GM21576 (cell line): ENCODE results near the gene PIK3C3.
A peak's percentile ranks its signal among the peaks of the same experiment; 100 is the strongest.
"Not testable (repeated sequence)": the region's sequence is repeated elsewhere in the genome, so short reads cannot be mapped to it uniquely, and the experiment has no call there.

Experiments
- ATAC-seq: cut with Tn5 transposase; IDR thresholded peaks from one replicate; pipeline ENCODE4 v1.9.1; 2021; ENCODE audit warnings: mild to moderate bottlenecking, moderate library complexity; ENCODE audit not compliant: unreplicated experiment

The PIK3C3 gene

DNA sequence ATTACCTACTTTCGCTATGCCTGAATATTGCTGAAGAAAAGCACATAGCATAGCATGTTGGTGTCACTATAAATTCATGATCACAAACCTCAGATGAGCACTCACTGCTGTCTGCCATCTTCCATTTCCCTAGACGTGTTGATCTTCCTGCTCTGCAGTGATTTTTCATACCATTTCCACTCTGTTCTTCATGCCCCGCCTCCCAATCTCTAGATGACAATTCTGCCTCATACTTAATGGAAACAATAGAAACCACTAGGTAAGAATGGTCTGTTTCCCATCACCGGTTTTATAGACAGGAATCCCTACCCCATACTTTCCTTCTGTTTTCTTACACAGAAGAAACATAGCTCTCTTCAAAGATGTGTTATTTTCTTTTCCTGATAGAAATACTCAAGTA, 63.8 kb downstream of the PIK3C3 start:
- no peak for ATAC-seq

DNA sequence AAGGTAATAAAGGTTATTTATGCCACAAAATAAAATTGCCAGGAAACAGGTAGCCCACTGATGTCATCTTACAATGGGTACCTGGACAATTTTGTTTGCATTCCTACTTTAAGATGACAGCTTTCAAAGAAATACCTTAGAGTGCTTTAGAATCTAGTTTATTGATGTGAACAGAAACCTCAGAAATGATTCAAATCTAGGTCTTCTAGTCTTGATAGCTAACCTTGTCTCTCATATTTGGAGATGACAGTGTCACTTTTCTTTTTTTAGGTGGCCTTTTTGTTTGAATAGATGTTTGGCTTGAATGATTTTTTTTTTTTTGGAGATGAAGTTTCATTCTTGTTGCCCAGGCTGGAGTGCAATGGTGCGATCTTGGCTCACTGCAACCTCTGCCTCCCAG, 69.1 kb downstream of the PIK3C3 start:
- ATAC-seq = no peak

DNA sequence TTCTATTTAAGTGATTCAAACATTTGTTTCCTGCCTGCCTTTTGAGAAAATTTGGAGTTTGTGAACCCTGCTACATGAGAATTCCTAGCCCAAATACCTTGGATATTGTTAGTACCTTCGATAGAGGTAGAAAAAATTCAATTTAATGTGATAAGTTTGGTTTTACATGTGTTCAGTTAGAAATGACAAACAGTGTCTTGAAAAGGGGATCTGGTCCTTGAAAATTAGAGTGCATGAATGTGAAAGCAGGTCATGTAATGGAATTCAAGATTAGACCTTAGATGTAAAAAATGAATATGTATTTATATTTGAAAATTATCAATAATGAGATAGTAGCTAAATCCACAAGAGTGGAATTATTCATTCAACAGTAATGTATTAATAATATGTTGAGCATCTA, 70.5 kb downstream of the PIK3C3 start:
- peak; percentile 26 for ATAC-seq

GRCh38 chr18:42025974-42026625, 71.1 kb downstream of the PIK3C3 start:
- peak; percentile 95 for ATAC-seq

- no peak for ATAC-seq
These were observed 73.3 kb downstream of the PIK3C3 start for GRCh38 chr18:42028247-42028832.

DNA sequence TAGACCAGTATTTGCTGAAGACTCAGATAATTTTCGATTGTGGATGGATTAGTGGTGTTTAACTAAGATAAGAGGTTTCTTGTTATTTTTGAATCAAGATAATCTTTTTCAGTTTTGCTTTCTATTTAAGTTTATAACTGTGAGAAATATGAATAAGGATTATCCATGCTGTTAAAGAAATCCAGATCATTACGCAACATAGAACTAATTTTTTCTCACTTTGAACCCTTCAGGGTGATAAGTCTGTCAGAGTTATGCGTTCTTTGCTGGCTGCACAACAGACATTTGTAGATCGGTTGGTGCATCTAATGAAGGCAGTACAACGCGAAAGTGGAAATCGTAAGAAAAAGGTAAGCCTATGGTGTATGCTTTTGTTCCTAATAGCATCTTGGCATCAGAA, 74.1 kb downstream of the PIK3C3 start:
- no peak for ATAC-seq

DNA sequence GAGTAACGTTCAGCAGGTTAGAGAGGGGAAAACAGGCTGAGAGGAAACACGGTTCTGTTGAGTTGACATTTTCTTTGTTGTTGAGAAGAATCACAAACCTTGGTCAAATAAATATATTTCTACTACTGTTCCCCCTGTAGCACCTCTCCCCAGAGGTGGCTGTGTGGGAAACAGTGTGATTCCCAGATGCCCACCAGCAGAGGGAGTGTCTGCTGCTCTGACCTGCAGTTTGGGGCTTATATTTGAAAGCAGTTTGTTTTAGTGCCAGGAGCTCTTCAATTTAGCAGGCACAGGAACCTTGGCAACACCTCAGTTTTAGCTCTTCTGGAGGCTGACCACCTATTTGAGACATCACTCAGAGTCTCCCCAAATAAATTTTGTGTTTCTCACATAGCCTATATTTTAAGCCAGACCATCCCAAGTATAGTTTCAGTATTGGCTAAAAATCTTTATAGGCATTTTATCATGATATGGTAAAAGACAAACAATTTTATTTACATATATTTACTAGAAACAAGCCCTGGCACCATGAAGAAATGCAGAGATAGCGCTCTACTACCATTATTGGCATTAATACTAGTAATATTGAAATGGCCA, 75.7 kb downstream of the PIK3C3 start:
- ATAC-seq = no peak

DNA sequence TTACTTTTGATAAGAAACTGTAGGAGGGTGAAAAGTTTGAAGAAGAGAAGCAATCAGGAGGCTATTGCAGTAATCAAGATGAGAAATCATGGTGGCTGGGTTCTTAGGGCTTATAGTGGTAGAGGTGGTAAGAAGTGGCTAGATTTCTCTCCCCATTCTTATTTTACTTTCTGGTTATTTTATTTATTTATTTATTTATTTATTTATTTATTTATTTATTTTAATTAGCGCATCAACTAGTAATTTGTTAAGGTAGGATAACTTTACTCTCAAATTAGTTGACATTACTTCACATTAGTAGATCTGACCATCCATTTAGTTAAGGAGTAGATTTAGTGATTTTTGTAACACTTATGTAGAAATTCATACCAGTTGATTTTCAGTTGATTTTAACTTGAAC, 77.4 kb downstream of the PIK3C3 start:
- no peak for ATAC-seq

- ATAC-seq = no peak
These were observed 78.2 kb downstream of the PIK3C3 start for GRCh38 chr18:42033137-42033810.

GRCh38 chr18:42038936-42039335, 83.9 kb downstream of the PIK3C3 start:
- ATAC-seq = no peak

- no peak for ATAC-seq
These were observed 84.4 kb downstream of the PIK3C3 start for GRCh38 chr18:42039396-42039795.

DNA sequence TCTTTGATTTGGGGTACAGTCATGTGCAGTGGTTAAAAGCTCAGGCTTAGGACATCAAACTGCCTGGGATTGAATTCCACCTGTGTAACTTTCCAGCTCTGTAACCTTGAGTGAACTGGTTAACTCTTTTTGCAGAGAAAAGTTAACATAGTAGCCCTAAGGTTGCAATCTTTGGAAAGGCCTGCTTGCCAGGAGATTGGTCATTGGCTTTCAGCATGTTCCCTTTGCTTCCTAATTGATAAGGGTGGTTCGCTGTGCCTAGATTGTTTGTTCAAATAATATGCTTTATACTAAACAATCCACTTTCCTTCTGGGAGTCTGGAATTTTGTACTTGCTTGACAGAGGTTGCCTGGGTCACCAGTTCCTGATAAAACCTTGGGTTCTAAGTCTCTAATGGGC, 86.8 kb downstream of the PIK3C3 start:
- no peak for ATAC-seq

DNA sequence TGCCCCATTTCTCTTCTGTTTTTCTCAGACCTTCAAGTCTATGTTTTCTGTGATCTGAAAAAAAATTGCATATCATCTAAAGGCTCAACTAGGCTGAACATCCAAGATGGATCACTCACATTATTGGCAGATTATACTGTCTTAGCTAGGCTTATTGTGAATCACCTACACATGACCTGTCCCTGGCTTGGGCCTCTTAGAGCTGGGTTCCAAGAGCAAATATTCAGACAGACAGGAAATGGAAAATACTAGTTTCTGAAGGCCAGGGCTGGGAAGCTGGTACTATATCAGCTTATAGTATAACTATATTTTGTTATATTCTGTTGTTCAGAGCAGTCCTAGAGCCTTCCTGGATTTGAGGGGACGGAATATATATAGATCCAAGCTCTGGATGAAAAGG, 90.3 kb downstream of the PIK3C3 start:
- ATAC-seq = no peak

DNA sequence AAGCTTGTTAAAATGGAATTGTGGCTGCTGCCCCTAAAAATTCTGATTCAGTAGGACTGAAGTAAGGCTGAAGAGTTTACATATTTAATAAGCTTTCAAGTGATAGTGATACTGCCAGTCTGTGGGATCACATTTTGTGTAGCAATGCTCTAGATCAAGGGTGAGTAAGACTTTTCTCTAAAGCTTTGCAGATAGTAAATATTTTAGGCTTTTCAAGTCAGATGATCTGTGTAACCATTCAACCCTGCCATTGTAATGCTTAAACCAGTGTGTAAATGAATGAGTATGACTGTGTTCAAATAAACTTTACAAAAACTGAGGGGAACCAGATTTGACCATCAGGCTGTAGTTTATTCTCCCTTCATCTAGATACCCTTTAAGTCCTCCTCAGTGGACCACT, 92.7 kb downstream of the PIK3C3 start:
- no peak for ATAC-seq

- ATAC-seq = no peak
These were observed 93.1 kb downstream of the PIK3C3 start for GRCh38 chr18:42048158-42048557.

DNA sequence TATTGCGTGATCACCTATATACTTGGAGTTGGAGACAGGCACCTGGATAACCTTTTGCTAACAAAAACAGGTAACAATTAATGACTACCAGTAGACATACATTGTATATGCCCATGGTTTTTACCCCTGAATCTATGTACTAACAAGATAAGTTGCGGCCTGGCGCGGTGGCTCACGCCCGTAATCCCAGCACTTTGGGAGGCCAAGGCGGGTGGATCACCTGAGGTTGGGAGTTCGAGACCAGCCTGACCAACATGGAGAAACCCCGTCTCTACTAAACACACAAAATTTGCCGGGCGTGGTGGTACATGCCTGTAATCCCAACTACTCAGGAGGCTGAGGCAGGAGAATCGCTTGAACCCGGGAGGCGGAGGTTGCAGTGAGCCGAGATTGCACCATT, 94.5 kb downstream of the PIK3C3 start:
- ATAC-seq = not testable (repeated sequence)

DNA sequence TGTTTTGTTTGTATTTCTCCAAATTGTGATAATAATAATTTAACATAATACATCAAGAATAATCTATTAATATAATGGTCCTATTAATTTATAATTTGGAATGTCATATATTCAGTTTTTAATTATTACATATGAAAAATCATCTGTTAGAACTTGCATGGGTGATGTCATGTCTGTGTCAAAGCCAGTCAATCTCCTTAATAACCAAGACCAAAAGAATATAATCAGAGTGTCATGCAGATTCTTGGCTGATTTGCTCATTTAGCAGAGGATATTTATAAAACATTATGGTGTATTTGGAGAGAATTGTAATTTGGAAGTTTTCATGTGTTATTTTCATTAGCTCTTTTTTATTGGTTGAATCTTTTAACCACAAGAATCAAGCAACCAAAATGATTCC, 96.4 kb downstream of the PIK3C3 start:
- ATAC-seq = no peak

- ATAC-seq = no peak
These were observed 97.2 kb downstream of the PIK3C3 start for GRCh38 chr18:42052122-42052708.

GRCh38 chr18:42053188-42053781, 98.3 kb downstream of the PIK3C3 start:
- ATAC-seq = peak; percentile 91

DNA sequence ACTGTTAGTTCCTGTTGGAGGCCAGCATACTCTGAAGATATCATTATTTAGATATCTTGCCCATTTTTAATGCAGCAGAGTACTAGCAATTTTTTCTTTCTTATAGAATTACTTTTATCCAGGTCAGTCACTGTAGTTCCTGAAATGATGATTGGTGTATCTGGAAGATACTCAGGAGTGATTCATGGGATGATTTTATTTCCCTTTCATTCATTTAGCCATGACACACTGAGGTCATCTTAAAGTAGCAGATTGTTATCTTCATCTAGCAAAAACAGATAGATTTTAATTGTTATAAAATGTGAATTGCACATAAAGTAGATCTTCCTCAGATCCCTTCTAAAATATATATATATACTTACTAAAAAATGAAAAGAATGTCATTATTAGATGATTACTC, 109.1 kb downstream of the PIK3C3 start:
- no peak for ATAC-seq

GRCh38 chr18:42067518-42067917, 112.5 kb downstream of the PIK3C3 start:
- no peak for ATAC-seq
